ENCODE data around the gene A2M. TPM values are rescaled to one million over a fixed set of nuclear protein-coding genes. Genes with fewer than 3 reads are reported as not detected.

A2M gene
- total and polyA plus RNA-seq, 4 donors = 377 to 2,674 (median 775) TPM

GRCh38 chr12:9098463-9099026, 17.2 kb downstream of the A2M start:
- TF ChIP-seq CTCF (IDR thresholded peaks at IDR 0.05; ENCODE audit: control extremely low read depth, extremely low read depth) = no peak
- WGBS, 2 donors = 87 to 92% methylated on average over 14 of the region's 14 CpGs
- Histone ChIP-seq H3K9ac (ENCODE audit: insufficient read depth in 1 of 2, low read length in 2 of 2) (no peak overlapping the region), H3K36me3 (ENCODE audit: control insufficient read depth in 4 of 4, insufficient read depth in 4 of 4, low read length in 4 of 4) (peaks cover 4 to 44% (median 23%) of the 10 kb centered on the region in 4 donors), H3K4me1 (ENCODE audit: control insufficient read depth in 5 of 5, insufficient read depth in 5 of 5, low read length in 5 of 5) (no peaks in the 10 kb centered on the region), H3K4me3 (no peak overlapping the region), H3K27me3 (ENCODE audit: control insufficient read depth in 3 of 3, insufficient read depth in 3 of 3, low read length in 2 of 3) (no peaks in the 10 kb centered on the region), H3K27ac (ENCODE audit: low read depth in 1 of 2, low read length in 1 of 2) (peak overlapping the region in 1 of 2 donors; percentile 31), H3K9me3 (ENCODE audit: control insufficient read depth in 4 of 4, insufficient read depth in 3 of 4, low read length in 3 of 4) (peaks cover 0 to 2% (median 0%) of the 10 kb centered on the region in 4 donors)
- ATAC-seq (ENCODE audit: insufficient read depth, low FRiP score) (no peak), DNase-seq (peak in 1 of 3 donors; percentile 33)

- Histone ChIP-seq H3K27me3 (ENCODE audit: control insufficient read depth in 3 of 3, insufficient read depth in 3 of 3, low read length in 2 of 3) (no peaks in the 10 kb centered on the region), H3K36me3 (ENCODE audit: control insufficient read depth in 4 of 4, insufficient read depth in 4 of 4, low read length in 4 of 4) (peaks cover 4 to 42% (median 25%) of the 10 kb centered on the region in 4 donors), H3K4me3 (no peak overlapping the region), H3K9me3 (ENCODE audit: control insufficient read depth in 4 of 4, insufficient read depth in 3 of 4, low read length in 3 of 4) (peaks cover 0 to 2% (median 0%) of the 10 kb centered on the region in 4 donors), H3K27ac (ENCODE audit: low read depth in 1 of 2, low read length in 1 of 2) (no peak overlapping the region), H3K9ac (ENCODE audit: insufficient read depth in 1 of 2, low read length in 2 of 2) (no peak overlapping the region), H3K4me1 (ENCODE audit: control insufficient read depth in 5 of 5, insufficient read depth in 5 of 5, low read length in 5 of 5) (no peaks in the 10 kb centered on the region)
- ATAC-seq (ENCODE audit: insufficient read depth, low FRiP score) (no peak), DNase-seq (no peak)
- TF ChIP-seq CTCF (IDR thresholded peaks at IDR 0.05; ENCODE audit: control extremely low read depth, extremely low read depth) = no peak
- WGBS, 2 donors = 88 to 89% methylated on average over 6 of the region's 6 CpGs
These were observed 17.6 kb downstream of the A2M start for GRCh38 chr12:9098115-9098452.

GRCh38 chr12:9096563-9097176, 19.0 kb downstream of the A2M start:
- H3K4me1 ChIP-seq (ENCODE audit: control insufficient read depth in 5 of 5, insufficient read depth in 5 of 5, low read length in 5 of 5) = peaks cover 0 to 3% (median 0%) of the 10 kb centered on the region in 5 donors
- WGBS, 2 donors = 64 to 78% methylated on average over 2 of the region's 2 CpGs
- no peak overlapping the region for H3K9ac ChIP-seq (ENCODE audit: insufficient read depth in 1 of 2, low read length in 2 of 2)
- H3K9me3 ChIP-seq (ENCODE audit: control insufficient read depth in 4 of 4, insufficient read depth in 3 of 4, low read length in 3 of 4) = peaks cover 0 to 2% (median 0%) of the 10 kb centered on the region in 4 donors
- DNase-seq (no peak), ATAC-seq (ENCODE audit: insufficient read depth, low FRiP score) (no peak)
- H3K27me3 ChIP-seq (ENCODE audit: control insufficient read depth in 3 of 3, insufficient read depth in 3 of 3, low read length in 2 of 3) = no peaks in the 10 kb centered on the region
- TF ChIP-seq CTCF (IDR thresholded peaks at IDR 0.05; ENCODE audit: control extremely low read depth, extremely low read depth) = no peak
- peaks cover 4 to 47% (median 23%) of the 10 kb centered on the region in 4 donors for H3K36me3 ChIP-seq (ENCODE audit: control insufficient read depth in 4 of 4, insufficient read depth in 4 of 4, low read length in 4 of 4)
- H3K27ac ChIP-seq (ENCODE audit: low read depth in 1 of 2, low read length in 1 of 2) = no peak overlapping the region
- H3K4me3 ChIP-seq = no peak overlapping the region

Measured in lung (tissue), 12 donors.